AML-193 (cell line): ENCODE results near the gene CELSR1.

Source experiments
- DNase-seq, 2 experiments: peaks; one replicate each; lab custom pipeline; 2025; lab: John Stamatoyannopoulos, UW

CELSR1 gene

GRCh38 chr22:46553189-46553588 is 15.8 kb upstream of the CELSR1 start:
- no peak for DNase-seq

GRCh38 chr22:46551996-46552395 is 14.6 kb upstream of the CELSR1 start:
- DNase-seq = no peak

- no peak for DNase-seq
Measured at GRCh38 chr22:46551321-46551720, 13.9 kb upstream of the CELSR1 start.

DNA sequence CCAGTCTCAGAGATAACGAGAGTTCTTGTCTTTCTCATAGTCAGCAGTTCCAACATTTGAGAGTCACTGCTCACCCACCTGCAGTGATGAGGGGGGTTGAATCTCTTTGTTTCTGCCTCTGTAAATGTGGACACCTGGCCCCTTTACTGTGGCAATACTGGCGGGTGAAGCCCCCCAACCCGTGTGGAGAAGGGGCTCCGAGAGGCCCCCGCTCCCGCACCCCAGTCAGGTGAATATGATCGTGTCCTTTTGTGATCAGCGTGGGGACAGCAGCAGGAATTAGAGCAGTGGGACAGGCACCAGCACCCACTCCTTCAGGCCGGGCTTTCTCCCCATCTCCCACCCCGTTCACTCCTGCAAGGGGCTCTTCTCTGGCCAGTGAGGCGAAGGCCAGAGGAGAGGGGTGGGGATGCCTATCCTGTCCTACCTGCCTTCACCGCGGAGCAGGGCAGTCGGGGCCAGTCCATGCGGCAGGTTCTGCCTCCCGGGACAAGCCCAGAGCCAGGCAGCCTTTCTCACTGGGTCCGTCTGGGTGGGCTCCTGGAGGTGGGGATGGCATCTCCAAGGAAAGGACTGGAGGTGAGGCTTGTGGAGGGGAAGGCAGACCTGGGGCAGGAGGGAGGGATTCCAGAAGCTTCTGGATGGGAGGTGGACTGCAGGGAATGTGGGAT is 12.7 kb upstream of the CELSR1 start:
- no peak for DNase-seq

GRCh38 chr22:46549563-46549840 is 12.1 kb upstream of the CELSR1 start:
- no peak for DNase-seq

- DNase-seq = peak; percentile 18 to 24
Measured at GRCh38 chr22:46547883-46548244, 10.4 kb upstream of the CELSR1 start.

DNA sequence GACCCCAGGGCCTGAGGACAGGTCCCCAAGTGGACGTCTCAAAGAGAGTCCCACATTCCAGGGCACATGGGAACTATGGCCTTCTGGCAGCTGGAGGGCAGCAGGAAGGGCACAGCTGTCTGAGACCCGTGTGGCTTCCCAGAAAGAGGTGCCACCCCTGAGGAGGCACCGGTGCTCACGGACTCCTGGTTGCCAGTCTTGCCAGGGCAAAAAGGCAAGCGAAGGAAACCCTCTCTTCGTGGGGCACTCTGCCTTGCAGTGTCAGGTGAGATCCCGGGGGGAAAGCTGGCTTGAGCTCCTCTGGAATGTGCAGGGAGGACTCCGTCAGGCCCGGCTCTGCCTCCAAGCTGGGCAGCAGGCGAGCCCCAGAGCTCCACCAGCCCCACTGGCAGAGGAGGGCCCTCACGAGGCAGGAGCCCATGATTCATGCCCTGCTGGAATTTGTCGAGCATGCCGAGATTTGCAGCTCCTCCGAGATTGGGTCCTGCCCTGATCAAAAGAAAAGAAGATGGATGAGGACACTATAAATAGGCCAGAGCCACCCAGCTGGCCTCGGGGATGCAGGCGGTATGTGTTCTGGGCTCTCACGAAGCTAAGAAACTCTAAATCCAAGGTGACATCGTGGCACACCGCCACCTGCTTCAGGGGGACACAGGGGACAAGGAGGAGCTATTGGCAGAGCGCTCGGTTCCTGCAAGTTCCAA is 9.9 kb upstream of the CELSR1 start:
- no peak for DNase-seq

GRCh38 chr22:46546466-46547178 is 9.2 kb upstream of the CELSR1 start:
- DNase-seq = no peak

DNA sequence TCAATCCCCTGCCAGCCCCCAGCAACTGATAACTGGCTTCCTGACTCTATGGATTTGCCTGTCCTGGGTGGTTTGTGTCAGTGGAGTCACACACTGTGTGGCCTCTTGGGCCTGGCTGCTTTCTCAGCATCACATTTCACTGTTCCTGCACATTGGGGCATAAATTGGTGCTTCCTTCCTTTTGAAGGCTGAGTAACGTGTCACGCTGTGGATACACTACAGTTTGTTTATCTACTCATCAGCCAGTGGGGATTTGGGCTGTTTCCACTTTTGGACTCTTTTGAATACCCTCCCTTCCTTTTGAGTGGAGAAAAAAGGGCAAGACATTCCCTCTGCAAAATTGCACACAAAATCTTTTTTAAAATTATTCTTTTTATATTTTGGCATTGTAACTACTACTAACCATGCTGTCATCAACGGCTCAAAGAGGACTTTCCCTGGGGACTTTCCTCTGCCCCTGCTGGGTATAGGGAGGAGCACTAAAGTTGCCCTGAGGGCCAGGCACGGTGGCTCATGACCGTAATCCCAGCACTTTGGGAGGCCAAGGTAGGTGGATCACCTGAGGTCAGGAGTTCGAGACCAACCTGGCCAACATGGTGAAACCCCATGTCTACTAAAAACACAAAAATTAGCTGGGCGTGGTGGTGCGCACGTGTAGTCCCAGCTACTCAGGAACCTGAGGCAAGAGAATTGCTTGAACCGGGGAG is 7.8 kb upstream of the CELSR1 start:
- no peak for DNase-seq

GRCh38 chr22:46542011-46542985 is 4.9 kb upstream of the CELSR1 start:
- DNase-seq = peak; percentile 48 to 56

DNA sequence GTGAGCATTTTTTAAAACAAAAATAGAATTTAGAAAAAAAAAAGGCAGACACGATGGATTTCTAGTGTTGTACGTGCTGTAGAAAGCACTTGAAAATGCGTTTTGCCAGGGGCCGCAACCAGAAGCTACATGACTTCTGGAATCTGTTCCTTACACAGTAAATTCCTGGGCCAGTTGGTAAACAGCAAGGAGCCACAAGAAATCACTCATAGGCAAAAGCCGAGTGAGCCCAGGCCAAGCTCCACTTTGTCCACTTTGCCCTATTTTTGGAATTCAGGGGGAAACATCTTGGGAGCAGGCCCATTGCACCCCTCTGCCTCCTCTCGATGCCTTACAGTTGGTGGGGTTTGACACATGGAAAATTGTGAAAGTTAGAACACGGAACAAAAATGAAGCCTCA is 4.1 kb upstream of the CELSR1 start:
- no peak for DNase-seq

DNA sequence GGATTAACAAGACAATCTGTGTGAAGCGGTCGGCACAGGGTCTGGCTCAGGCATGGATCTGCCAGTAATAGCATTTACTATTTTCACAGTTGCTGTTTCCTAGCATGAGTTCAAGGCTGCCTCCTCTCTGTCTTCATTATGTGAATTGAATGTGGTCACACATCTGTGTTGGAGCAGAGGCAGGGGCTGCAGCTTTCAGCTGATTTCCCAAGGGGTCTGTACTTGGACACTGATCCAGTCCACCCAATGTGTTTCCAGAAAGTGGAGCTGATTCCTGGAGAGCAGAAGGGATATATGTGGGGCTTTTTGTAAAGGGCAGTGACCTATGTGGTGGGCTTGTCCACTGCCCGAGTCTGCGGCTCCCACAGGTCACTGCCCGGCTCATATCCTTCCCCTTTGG is 3.5 kb upstream of the CELSR1 start:
- no peak for DNase-seq

- no peak for DNase-seq
Measured at GRCh38 chr22:46539169-46539568, 1.7 kb upstream of the CELSR1 start.

DNA sequence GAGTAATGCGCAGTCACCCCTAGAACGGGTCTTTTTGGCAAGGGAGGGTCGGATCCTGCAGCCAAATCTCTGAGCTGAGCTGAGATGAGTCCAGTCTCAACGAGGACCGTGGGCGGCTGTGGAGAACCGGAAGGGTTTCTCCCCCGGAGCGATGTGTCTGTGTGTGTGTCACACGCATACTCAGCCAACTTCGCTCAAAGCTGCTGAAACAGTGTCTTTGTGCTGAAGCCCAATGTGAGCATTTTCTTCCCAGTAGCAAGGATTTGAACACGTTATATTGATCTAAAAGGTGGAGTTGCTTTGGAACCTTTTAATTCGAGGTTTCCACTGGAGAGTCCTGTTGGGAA is 1.4 kb upstream of the CELSR1 start:
- no peak for DNase-seq

DNA sequence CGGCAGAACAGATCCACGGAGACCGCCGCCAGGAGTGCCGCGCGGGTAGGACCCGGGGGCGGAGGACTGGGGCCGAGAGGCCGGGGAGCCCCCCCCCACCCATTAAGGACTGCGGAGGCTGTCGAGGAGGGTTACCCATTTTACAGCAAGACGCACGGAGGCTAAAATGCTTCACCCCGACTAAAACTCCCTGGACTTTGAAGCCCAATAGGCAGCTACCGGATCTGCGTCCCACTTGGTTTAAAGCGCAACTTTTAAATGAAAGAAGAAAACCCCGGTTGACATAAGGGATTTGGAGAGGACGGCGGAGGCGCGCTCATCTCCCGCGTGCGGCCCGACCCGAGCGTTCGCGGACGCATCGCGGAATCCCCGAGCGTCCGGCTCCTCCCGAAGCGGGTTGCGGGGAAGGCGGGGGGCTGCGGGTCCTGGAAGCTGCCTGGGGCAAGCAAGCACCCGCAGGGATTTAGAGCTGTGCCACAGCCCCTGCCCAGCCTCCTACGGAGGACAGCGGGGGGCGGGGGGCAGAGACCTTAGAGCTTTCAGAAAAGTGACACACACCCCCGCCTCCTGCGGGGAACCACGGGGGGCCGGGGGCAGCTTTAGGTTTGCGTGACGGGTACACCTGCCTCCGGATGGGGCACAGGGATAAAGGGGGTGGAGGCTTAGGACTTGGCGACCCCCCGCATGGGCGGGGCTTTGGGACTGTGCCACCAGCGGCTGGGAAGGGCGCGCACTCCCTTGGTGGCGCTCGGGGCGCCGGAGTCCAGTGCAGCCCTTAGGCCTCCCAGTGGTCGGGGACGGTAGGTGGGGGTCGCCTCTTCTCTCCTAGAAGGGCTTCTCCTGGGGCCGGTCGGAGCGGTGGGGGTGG is 760 bp upstream of the CELSR1 start:
- DNase-seq = no peak

DNA sequence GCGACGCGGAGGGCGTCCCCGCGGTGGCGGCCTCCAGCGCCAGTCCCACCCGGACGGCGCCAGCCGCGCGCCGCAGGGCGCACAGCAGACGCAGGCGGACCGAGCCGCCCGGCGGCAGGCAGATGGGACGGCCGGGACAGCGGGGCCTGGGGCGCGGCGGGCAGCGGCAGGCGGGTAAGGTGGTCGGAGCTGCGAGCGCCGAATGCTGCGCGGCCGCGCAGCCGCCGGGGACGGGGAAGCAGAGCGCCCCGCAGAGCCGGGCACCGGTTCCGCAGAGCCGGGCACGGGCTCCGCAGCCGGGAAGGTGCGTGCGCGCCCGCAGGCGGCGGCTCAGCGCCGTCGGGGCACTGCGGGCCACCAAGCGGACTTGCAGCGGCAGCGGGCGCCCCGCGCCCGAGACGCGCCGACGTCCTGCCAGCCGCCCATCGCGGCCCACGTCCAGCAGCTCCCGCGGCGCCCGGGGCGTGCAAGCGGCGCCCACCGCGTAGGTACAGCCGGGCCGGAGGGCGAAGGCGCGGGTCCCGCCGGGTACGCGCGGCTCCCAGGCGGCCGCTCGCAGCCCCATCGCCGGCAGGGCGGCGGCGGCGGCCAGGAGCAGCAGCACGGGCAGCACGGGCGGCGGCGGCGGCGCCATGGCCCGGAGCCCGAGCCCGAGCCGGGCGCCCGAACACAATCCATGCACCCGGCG is 739 bp downstream of the CELSR1 start:
- DNase-seq = no peak

- no peak for DNase-seq
Measured at GRCh38 chr22:46535876-46536536, 1.4 kb downstream of the CELSR1 start.

DNA sequence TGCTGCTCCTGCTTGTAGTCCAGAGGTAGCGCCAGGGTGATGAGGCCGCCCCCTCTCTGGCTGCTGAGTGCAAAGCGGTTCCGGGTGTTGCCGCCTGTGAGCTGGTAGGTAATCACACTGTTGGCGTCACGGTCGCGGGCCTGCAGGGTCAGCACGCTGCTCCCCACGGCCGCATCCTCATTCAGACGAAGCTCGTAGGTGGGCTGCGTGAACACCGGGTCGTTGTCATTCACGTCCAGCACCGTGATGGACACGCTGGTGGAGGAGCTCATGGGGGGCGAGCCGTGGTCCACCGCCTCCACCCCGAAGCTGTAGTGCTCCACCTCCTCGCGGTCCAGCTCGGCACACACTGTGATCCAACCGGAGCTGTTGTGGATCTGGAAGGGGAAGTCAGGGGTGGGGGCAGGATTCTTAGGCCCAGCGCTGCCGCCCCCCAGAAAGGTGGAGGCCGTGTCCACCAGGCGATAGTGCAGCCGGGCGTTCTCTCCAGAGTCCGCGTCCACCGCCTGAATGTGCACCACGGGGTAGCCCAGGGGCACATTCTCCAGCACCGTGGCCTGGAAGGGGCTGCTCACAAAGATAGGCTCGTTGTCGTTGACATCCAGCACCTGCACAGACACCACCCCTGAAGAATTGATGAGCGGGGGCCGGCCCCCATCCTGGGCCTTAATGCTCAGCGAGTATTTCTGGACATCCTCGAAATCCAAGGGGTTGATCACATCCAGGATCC is 2.4 kb downstream of the CELSR1 start:
- no peak for DNase-seq

DNA sequence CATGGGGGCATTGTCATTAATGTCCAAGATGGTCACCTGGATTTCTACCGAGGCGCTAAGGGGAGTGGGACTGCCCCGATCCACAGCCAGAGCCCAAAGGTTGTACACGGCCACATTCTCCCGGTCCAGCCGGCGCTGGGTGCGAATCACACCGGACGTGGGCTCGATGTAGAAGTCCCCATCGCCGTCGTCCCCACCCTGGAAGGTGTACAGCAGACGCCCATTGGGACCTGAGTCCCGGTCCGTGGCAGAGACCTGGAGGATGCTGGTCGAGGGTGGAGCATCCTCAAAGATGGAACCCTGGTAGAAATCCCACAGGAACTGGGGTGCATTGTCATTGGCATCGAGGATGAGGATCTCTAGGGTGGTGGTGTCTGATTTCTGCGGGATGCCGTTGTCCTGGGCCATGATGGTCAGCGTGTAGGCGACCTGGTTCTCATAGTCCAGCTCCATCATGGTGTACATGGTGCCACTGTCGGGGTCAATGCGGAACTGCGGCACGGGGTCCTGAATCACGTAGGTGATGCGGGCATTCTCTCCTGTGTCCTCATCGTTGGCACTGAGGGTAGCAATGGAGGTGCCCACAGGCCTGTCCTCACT is 3.1 kb downstream of the CELSR1 start:
- DNase-seq = no peak
